Stimulated activated CD8-positive, alpha-beta memory T cell treated with anti-CD3 and anti-CD28 coated beads, Interleukin-2, amount 100 ng/mL, for 1 hour (primary cell): ENCODE data around the gene COX4I2.
"Not testable (repeated sequence)": the region's sequence is repeated elsewhere in the genome, so short reads cannot be mapped to it uniquely, and the experiment has no call there.

Source experiments
- DNase-seq, 2 donors: peaks; one replicate each; pipeline ENCODE4 v3.0.0-alpha.2; 2020; ENCODE audit warnings: low read depth in 2 of 2

The COX4I2 gene

DNA sequence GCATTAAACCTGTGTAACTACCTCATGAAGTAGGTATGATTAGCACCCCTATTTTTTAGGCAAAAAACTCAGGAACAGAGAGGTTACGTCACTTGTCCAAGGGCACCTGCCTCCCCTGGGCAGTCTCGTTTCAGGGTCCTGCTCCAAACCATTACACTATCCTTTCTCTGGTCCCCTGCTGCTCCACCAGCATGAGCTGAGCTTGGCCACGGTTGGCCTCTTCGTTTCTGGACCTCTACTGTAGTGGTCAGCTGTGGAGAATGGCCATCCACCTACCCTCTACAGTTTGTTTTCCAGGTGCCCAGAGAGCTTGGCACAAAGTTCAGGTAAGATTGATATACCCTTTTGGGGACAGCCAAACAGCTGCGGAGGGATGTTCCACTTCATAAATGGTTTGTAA lies 16.8 kb downstream of the COX4I2 start:
- DNase-seq, result no peak

DNA sequence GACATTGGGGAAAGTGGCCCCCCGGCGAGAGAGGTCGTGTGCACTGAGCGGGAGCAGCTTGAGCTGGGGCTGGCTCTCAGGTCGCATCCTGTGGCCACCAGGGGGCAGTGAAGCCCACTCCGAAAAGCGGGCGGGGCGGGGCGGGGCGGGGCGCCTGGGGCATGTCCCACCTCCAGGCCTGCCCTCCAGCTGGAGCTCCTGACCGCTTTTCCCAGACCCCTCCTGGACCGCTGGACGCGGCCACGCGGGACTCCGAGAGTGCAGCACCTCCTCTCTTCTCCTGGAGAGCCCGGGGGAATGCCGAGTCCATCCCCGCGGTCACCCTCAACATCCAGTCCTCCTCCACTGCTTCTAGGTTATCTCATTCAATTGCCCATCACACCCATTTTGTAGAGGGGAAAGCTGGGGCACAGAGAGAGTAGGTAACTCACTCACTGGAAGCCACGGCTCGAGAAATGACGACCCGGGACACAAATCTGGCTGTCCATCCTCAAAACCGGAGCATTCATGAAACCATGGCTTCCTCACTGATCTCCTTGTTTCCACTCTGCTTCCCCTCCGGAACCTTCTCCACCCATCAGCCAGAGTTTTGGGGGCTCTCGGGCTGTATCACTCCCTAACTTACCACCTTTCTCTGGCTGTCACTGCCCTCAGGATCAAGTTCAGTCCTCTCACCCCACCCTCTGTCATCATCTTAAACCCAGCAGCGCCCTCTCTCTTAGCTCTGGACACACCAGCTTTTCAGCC lies 24.1 kb downstream of the COX4I2 start:
- DNase-seq, result peak; percentile 63 to 70

DNA sequence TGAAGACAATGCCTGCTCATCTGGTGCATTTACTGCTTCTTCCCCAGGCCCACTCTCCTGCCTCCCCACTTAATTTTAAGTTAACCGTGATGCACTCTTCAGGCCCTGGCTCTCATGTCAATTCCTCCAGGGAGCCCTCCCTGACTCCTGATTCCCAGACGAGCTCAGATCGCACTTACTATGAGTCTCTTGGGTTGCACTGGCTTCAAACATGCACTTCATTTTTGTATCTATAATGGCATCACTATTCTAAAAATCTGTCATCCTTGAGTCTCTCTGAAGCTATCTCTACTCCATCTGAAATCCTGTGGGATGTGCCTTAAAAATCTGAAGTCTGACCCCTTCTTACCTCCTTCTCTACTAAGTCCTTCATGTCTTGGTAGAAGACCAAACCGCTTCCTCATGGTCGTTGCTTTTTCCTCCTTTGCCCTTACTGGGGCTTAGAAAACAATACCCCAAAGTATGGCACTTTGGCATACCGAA lies 24.7 kb downstream of the COX4I2 start:
- DNase-seq, result no peak

DNA sequence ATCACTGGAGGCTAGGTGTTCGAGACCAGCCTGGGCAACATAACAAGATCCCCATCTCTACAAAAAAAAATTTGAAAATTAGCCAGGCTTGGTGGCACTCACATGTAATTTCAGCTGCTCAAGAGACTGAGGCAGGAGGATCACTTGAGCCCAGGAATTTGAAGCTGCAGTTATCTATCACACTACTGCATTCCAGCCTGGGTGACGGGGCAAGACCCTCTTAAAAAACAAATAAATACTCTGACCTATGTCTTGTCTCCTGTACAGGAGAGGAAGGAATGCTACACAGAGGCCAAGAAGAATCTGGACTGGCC lies 25.8 kb downstream of the COX4I2 start:
- DNase-seq, result no peak

DNA sequence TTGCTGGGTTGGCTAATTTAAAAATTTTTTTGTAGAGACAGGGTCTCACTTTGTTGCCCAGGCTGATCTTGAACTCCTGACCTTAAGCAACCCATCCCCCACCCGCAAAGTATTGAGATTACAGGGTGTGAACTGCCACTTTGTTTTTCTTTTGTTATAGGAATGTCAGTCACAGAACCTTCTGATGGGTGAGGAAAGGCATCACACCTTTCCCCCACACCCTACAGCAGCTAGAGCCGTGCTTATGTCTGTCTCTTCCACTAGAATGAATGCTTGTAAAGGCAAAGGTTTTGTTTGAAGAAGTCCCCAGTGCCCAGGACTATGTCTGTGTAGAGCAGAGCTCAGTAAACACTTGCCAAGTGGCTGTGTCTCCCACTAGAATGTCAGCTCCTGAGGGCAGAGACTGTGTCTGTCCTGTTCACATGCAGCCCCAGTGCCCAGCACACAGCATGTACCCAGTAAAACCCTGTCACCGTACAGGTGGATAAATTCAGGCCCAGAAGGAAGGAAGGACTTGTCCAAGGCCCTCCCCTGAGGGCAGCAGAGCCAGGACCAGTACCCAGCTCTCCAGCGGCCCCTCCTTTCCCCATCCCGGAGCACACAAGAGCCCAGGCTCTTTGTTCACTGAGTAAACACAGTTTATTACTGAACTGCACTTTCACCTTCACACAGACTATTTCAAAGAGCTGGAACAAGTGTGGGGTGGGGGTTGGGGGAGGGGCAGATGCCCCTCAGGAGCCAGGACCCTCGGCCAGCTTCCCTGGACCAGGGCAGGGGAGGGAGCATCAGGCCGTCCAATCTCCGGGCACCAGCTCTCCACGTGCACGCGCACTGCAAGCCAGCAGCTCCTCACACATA lies 26.4 kb downstream of the COX4I2 start:
- no peak for DNase-seq

DNA sequence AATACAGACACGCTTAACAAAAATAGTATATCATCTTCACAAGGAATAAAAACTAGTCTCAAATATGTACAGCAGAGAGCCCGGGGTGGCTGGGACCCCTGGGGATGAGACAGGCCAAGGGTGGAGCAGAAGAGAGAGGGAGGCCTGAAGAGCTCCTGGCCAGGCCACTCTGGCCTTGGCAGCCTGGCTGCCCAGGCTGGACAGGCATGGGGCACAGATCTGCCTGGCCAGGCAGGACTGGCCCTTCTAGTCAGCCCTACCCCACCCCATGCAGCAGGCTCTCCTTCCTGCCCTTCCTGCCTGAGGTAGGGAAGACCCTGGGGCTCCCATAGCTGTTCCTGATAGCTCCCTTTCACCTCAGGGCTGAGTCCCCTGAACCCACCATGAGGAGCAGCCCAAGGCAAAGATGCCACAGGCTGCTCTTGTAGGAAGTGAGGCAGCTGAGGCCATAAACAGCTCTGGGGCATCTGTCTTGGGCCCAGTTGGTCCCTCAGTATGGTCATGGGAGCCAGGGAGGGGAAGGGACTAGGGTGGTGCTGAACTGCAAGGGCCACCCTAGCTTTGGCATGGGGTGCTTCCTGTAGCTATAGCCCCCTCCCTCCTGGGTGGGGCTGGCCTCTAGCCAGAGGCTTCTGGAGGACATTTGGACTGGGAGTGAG lies 27.1 kb downstream of the COX4I2 start:
- no peak for DNase-seq

DNA sequence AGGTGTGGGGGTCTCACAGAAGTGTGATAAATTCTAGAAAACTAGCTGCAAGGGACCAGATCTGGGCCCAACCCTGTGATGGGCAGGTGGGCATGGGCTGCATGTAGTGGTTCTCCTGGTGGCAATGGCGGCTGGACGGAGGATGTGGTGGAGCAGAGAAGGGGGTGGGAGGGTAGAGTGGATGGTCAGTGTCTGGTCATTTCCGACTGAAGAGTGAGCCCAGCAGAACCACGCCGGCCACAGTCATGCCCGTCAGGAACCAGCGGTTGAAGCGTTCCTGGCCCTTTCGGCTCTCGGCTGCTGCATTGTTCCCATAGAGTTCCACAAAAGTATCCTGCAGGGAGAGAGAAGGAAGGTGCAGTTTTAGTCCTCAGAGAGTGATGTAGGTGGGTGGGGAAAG lies 28.0 kb downstream of the COX4I2 start:
- no peak for DNase-seq

DNA sequence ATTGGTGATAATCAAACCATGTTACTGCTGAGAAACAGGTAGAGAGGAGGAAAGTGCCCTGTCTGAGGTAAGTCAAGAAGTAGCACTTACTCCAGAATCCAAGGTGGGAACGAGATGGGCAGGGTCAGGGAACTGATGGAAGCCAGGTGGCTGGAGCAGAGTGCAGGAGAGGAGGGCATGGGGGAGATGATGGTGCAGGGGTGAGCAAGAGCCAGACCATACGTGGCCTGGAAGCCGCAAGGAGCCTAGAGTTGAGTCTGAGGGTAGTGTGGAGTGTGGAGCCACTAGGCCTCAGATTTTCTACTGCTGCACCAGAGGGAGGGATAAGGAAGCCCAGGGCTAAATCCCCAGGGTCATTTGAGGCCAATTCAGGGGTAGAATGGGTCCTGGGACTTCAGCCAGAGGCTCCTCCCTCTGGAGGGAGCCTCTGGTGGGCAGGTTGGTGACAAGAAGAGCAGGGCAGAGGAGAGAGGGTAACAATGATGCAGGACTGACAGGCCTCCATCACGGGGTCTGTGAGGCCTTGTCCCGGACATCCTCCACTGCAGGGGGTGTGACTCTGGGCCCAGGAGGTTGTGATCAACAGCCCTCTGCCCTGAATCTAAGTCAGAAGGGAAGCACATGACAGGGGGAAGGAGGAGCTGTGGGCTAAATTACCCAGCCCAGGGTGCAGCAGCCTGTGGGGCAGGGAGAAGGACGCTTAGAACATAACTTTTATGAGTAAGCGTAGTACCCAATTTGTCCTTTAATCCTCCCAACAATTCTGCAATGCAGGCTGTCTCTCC lies 28.7 kb downstream of the COX4I2 start:
- DNase-seq, result peak in 1 of 2 donors; percentile 15

DNA sequence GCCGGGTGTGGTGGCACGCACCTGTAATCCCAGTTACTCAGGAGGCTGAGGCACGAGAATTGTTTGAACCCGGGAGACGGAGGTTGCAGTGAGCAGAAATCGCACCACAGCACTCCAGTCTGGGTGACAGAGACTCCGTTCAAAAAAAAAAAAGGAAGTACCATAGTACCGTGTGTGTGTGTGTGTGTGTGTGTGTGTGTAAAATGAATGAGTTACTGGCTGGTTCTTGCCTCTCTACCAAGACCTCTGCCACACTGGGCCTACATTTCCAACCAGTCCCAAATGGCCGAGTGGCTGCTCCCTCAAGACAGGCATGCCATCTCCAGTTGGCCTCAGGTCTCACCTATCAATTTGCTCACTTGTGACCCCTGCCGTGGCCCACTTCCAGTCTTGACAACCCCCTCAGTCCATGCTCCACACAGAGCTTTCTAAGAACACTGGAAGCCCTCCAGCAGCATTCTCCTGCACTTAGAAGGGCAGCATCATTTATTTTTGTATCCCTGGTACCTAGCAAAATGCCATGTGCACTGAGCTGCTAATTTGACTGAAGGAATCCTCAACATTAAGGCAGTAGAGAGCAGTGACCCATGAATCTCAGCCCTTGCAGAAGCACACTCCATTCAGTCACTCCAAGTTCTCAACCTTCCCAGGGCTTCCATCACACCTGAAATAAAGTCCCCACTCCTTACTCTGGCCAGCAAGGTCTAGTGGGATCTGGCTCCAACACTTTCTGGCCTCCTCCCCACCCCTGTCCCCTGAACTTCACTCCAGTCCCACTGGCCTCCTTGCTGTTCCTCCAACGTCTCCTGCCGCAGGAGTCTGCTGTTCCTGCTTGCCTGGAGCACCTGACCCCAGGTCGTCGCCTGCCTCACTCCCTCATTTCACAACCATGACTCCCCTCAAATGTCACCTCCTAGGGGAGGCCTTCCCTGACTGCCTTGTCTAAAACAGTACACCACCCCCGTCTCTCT lies 29.9 kb downstream of the COX4I2 start:
- no peak for DNase-seq

DNA sequence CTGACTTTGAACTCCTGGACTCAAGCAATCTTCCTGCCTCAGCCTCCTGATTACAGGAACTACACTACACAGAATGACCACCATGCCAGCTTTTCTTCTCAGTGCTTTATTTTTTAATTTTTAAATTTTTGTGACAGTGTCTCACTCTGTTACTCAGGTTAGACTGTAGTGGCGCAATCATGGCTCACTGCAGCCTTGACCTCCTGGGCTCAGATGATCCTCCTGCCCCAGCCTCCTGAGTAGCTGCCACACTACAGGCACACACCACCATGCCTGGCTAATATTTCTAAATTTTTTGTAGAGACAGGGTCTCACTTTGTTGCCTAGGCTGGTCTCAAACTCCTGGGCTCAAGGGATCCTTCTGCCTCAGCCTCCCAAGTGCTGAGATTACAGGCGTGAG lies 31.2 kb downstream of the COX4I2 start:
- not testable (repeated sequence) for DNase-seq

DNA sequence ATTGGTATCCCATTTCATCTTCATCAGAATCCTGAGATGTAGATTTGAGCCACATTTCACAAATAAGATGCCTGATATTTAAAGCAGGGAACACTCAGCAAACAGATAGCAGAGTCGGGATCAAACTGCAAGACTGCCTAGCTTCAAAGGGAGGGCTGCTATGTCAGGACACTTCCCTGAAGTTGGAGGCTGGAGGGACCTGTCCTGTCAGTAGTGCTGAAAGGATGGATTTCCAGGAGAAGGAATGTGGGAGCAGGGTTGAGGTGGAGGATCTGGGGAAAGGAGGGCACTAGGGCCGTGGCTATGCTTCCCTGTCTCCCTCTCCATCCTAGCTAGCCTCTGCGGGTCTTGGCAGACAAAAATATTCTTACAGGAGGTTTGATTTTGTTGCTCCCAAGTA lies 32.2 kb downstream of the COX4I2 start:
- no peak for DNase-seq

DNA sequence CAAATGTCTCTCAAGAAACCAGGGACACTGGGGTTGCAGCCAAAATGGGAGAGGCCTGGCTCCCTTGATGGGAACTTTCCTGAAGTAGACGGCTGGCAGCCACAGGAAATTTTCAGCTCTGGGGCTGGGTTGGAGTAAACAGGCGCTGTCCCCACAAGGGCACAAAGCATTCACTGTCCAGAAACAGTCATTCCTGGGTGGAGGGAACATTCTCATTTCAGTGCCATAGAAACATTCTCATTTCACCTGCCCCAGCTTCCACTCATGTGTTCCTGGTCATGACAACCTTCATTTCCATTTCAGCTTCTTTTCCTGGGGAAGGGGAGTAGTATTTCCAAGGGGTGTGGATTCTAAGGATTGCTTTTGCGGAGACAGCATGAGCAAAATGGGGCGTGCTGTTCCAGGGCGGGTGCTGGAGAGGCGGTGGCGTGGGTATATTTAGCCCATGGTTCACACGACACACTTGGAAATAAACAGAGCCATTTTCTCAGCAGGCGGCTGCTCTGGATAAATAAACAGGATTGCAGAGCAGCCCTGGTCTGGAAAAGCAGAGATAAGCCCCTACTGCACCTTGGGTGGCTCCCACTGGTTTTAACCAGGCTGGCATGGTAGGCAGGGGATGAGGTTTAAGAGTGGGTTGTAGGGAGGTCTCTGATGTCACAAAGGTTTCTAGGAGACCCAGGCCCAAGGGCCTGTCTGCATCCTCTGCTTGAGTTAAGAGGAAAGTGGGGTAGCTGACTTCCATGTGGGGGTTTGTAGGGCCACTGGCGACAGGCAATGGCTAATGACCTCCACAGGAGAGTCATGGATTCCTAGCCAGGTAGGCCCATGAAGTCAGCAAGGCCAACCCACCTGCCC lies 32.9 kb downstream of the COX4I2 start:
- DNase-seq, result no peak

DNA sequence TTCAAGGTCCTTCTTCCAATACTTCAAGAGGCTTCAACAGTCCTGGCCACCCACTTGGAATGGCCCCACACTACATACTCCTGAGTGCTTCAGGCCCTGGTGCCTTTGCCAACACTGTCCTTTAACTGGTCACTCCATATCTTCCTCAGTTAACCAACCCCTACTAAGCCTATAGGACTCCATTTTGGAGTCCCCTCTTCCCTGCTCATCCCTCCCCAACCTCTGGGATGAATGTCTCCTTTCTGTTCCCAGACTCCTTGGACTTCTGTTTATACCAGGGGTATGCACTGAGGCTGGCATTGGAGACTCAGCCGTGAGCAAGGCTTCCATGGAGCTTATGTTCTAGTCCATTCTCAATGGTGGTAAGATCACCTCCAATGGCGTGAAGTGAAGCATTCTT lies 33.6 kb downstream of the COX4I2 start:
- DNase-seq, result no peak

DNA sequence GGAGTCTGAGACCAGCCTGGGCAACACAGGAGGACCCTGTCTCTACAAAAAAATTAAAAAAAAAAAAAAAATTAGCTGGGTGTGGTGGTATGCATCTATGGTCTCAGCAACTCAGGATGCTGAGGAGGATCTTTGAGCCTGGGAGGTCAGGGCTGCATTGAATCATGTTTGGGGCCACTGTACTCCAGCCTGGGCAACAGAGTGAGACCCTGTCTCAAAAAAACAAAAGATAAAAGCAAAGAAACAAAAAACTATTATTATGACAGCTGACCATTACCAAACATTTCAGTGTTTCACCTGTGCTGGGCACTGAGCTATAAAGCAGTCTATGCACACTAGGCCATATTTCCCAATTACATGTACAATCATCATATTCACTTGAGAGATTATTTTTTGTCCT lies 35.7 kb downstream of the COX4I2 start:
- DNase-seq, result no peak

DNA sequence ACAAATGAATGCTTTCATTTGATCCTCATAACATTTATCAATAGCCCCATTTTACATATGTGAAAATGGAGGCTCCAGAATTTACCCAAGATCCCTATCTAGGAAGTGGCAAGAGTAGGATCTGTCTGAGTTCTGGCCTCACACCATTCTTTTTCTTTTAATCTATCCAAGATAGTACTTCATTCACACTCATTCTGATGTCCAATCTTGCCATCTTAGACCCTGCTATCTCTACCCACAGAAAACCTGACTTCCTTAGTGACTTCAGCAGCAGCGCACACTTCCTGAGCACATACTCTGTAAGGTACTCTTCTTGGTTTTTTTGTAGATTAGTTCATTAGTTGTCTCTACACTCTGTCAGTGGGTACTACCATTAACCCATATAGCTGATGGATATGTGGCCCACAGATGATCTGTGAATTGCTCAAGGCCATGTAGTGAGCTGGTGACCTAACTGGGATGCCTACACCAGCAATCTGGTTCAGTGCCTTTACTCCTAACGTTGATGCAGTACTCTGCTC lies 36.3 kb downstream of the COX4I2 start:
- DNase-seq, result no peak

DNA sequence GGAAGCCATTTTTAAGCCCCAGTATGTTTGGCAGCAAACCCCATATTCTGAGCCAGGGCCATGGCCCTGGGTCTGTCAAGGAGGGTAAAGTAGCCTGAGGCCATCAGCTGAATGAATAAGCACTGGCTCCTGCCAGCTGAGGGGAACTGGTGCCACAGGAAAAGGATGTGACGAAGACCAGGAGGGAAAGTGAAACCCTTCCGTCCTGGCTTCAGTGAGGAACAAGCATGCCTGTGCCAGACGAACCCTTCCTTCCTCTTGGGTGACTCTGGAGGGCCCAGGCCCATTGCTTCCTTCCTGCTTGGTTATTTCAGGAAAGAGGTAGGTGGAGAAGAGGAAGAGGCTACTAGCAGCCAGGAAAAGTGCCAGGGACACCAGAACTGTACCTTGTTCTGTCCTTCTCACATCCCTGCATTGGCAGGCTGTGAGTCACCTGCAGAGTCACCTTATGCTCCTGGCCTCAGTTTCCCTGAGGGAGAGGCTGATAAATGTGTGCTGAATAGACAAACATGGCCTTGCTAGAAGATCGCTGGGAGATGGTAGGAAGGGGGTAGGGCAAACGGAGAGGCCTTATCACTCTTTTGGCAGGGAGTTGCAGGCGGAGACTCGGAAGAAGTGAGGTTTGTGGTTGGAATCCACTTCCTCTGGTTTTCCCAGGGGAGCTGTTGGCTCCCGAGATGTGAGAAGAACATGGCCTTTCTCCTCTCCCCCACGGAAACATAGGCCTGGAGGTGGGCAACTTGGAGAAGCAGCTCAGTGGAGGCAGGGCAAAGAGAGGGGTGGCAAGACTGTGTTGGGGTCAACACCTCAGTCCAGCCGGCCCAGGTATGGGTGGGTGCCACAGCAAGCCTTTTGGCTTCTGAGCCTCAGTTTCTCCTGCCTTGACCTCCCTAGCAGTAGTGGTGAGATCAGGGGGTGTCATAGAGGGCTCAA lies 37.4 kb downstream of the COX4I2 start:
- peak; percentile 34 for DNase-seq

DNA sequence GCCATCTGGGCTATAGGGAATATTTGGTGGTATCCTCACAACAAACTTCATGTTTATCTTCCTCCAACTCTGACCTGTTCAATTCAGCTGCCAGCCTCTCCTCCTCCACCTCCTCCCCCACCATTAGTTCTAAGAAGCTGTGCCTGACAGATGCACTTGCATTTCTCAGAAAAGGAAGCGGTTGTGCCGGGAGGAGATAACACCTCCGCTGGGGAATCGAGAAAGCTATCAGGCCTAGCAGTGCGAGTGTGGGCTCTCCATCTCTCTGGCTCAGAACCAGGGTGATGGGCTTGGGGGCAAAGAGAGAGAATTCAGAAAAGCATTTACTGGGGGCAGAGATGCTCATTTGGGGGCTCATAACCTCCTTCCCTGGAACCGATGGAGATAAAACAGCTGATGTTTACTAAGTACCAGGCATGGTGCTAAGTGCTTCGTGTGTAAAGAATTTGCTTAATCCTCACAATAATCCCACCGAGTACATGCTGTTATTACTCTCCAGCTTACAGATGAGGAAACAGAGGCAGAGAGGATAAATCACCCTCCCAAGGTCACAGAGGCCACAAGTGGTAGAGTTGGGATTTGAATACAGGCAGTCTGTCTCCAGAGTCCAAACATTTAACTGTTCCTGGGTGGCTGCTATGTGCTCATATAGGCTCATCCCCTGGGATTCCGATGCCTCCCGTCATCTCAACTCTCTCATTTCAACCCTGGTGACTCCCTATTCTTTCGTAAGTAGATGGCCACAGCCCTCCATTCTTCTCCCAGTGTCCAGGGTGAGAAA lies 38.3 kb downstream of the COX4I2 start:
- DNase-seq, result peak in 1 of 2 donors; percentile 51

DNA sequence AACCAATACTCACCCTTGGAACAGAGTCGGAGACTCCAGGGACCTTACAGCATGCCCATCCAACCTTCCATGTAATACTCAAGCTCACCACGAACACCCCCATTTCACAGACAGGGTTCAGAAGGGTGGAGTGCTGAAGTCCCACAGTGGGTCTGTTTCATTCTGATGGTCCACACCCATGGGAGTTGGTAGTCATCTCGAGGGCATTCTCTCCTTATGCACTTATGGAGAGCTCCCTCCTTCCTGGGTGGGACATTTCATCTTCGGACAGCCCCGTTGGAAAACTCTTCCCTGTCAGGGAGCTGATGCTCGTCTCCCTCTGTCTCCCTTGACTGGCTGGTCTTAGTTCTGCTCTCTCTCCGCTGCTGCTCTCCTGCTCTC lies 38.9 kb downstream of the COX4I2 start:
- no peak for DNase-seq
